ENCODE measurements around the gene ASGR1. TPM values are rescaled to one million over a fixed set of nuclear protein-coding genes. Genes with fewer than 3 reads are reported as not detected.
"Not testable (repeated sequence)": the region's sequence is repeated elsewhere in the genome, so short reads cannot be mapped to it uniquely, and the experiment has no call there.

The ASGR1 gene
- total RNA-seq, 1 donor from 2014 or later, result 0.60 TPM

DNA sequence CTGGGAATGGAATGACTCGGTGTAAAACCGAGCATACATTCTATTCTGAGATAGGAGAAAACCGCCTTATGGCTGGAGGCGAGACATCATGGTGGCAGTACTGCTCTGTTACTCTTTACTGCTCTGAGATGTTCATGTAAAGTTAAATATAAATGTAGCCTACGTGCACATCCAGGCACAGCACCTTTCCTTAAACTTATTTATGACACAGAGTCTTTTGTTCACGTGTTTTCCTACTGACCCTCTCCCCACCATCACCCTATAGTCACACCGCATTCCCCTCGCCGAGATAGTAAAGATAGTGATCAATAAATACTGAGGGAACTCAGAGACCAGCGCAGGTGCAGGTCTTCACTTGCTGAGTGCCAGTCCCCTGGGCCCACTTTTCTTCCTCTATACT, 19.6 kb downstream of the ASGR1 start:
- DNase-seq (ENCODE audit: low read depth), result not testable (repeated sequence)

DNA sequence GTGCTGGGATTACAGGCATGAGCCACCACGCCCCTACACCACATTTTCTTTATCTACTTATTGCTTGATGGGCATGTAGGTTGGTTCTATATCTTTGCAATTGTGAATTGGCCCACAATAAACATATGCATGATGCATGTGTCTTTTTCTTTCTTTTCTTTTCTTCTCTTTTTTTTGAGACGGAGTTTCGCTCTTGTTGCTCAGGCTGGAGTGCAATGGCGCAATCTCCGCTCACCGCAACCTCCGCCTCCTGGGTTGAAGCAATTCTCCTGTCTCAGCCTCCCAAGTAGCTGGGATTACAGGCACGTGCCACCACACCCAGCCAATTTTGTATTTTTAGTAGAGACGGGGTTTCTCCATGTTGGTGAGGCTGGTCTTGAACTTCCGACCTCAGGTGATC, 20.7 kb downstream of the ASGR1 start:
- not testable (repeated sequence) for DNase-seq (ENCODE audit: low read depth)

DNA sequence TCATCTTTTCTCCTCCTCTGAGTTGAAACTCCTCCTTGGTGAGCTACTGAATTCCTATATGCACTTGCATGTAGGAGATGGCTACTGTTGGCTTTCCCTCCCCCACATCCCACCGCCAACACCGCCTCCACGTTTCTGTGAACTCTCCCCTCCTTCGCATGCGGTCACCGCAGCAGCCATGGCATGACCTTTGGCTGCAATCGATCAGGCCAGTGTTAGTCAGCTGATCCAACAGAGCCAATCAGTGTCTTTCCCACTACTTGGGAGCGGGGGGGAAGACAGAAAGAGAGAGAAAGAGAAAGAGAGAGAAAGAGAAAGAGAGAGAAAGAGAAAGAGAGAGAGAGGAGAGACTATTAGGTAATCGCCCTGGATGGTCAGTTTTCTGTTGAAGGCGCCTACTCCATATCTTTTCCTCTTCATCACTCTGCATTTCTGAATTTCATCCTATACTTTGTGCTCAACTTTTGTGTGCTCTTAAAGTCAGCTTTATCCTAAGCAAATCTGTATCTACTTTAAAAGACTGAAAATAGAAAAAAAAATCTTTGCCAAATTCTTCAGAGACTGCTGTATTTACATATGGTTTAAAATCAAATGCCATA, 22.7 kb downstream of the ASGR1 start:
- no peak for DNase-seq (ENCODE audit: low read depth)

DNA sequence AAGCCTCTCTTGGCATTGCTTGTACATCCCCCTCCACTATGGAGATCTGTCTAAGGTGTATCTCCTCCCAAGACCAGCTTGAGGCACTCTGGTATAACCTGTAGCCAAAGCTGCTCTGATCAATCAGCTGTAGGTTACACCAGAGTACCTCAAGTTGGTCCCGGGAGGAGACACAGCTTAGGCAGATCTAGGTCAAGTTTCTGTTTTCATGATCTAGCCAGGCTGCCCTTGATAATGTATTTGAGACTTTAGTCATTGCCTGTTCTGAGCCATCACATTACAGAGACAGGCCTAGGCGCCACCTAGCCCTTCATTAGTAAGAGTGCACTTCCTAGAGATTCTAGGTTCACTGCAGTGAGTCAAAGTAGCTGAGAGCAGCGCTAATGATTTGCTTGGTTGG, 31.4 kb downstream of the ASGR1 start:
- no peak for DNase-seq (ENCODE audit: low read depth)

DNA sequence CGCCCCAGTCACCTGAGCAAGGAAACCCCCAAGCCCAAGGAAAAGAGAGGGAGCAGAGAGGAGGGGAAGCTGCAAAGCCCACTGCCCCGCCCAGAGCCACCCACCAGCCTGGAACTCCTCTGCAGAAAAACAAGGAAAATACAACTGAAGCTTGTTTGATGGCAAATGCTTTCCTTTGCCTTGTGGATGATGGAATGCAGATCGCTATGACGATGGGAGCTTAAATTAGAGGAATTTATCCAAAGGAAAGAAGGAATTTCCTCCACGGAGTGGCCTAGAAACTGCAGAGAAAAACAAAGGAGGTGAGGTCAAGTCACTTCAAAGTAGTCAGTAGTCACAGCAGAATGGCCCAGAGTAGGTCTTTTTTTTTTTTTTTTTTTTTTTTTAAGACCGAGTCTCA, 33.1 kb downstream of the ASGR1 start:
- DNase-seq (ENCODE audit: low read depth), result no peak

DNA sequence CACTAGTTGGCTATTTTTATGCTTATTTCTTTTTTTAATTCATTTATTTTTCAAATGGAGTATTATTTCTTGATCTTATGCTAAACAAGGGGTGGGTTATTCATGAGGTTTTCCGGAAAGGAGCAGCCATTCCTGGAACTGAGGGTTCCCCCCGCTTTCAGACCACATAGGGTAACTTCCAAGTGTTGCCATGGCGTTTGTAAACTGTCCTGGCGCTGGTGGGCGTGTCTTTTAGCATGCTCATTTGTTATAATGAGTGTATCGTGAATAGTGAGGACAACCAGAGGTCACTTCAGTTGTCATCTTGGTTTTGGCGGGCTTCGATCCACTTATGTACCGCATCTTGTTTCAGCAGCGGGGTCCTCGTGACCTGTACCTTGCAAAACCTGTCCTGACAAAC, 35.0 kb downstream of the ASGR1 start:
- DNase-seq (ENCODE audit: low read depth), result no peak

DNA sequence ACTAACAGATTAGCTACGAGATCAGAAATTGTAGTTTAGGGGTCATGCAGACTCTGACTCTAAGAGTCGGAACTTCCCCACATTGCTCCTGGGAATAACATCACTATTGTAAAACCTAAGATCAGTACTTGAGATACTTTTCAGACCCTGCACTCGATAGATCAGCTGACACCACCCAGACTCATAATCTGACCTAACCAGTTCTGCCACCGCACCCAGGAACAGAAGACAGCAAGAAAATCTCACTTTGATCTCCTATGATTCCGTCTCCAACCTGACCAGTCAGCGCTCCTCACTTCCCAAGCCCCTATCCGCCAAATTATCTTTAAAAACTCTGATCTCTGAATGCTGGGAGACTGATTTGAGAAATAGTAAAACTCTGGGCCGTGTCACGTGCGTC, 37.3 kb downstream of the ASGR1 start:
- no peak for DNase-seq (ENCODE audit: low read depth)

DNA sequence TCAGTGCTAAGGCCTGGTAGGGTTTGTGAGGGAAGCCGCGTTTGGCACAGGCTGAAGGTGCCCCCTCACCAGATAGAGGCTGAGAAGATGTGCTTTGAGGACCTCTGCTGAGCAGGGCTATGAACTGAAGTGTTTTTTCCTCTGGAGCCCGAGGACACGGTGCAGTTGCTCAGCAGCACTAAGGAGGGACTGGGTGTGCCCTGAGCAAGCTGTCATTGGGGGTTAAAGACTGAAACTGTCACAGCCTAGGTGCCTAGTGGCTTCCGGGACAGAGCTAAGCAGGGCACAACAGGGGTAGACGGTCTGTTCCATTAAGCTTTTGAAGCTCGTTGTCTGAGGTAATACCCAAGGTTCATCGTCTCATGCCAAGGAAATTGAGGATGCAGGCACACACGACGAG, 39.8 kb downstream of the ASGR1 start:
- no peak for DNase-seq (ENCODE audit: low read depth)

DNA sequence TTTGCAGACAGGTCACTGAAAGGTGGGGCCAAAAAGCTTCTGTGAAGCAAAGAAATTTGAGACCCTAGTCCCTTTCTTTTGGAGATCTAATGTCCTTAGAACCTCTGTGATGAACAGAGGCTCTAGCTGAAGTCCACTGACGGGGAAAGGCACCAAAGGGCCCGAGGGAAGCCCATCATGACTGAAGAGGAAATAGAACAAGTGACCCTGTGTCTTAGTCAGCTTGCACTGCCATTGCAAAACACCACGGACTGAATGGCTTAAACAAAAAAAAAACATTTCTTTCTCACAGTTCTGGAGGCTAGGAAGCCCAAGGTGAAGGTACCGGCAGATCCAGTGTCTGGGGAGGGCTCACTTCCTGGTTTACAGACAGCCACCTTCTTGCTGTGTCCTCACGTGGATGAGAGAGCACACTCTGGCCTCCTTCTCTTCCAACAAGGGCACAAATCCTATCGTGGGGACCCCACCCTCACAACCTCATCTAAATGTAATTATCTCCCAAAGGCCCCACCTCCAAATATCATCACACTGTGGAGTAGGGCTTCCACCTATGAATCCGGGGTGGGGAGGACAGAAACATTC, 40.3 kb downstream of the ASGR1 start:
- DNase-seq (ENCODE audit: low read depth), result no peak

DNA sequence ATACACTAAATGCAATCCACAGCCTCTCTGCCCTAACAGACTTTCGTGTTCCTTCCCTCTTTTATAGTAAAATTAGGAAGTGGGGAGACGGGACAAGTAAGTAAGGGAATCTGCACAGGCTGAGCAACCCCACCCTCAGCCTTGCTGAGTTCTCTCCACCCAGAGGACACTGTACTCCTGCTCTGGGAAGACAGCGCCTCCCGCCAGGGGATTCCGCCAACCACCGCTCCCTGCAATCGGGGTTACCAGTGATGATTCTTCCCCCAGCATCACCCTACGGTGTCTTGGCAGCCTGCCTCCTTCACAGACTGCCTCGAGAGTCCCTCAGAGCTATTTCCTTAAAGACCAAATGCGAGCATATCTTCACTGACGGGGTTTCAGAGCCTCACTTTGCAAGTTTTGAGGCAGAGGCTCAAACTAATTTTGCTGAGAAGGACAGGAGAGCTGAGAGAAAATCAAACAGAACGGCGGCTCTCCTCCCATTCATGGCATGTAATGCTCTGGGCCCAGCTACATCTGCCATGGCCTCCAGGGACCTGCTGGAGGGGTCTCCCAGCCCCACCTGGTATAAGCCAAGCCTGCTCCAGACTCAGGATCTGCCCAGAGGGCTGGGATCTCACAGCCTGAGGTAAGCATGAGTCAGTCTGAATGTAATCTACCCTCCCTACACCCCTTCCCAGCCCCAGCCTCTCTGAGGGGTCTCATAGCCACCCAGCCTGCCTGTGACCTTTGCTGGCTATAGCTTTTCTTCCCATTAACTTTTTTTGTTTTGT, 41.8 kb downstream of the ASGR1 start:
- no peak for DNase-seq (ENCODE audit: low read depth)

DNA sequence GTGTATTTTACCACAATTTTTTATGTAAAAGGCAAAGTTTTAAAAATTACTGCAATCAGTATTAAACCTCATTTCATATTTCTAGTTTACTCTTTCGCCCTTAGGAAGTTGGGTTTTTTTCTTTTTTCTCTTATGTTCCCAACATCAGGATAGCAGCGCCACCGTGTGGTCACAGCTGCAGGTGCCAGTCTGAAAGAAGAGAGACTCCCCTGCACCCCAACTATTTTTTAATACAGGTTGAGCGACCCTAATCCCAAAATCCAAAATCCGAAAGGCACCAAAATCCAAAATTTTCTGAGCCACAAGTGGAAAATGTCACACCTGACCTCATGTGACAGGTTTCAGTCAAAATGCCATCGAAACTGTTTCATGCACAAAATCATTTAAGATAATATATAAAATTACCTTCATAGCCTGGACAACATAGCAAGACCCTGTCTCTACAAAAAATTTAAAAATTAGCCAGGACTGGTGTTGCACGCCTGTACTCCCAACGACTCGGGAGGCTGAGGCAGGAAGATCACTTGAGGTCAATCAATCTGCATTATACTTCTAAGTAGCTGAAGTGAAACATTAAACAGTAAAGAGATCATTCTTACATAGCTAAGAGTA, 42.8 kb downstream of the ASGR1 start:
- peak; percentile 49 for DNase-seq (ENCODE audit: low read depth)

DNA sequence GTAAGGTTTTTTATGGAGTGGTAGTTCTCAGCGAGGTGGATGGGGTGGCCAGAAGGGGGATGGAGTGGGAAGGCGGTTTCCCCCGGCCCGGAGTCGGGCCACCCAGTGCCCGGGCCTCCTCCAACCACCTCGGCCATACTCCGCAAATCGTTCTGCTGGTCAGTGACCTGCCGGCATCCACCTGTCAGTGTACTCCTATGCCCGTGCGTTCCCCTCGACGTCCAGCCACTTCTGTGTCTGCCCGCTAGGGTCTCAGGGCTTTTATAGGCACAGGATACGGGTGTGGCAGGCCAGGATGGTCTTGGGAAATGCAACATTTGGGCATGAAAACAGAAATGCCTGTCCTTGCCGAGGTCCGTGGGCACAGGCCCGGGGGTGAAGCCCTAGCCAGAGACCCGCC, 45.3 kb downstream of the ASGR1 start:
- no peak for DNase-seq (ENCODE audit: low read depth)

DNA sequence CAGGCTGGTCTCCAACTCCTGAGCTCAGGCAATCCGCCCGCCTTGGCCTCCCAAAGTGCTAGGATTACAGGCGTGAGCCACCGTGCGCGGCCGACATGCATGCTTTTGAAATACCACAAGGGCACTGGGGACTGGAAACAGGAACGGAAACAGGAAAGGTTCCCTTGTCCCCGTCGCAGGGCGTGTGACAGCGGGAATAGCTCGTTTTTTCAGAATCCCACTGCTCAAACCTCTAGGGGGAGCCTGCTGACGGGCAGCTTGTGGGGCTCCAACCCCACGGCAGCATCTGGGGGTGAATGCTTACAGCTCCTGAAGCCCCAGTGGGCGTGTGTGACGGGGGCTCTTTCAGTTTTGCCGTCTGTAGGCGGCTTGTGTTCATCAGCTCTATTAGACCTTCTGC, 45.7 kb downstream of the ASGR1 start:
- DNase-seq (ENCODE audit: low read depth), result no peak

DNA sequence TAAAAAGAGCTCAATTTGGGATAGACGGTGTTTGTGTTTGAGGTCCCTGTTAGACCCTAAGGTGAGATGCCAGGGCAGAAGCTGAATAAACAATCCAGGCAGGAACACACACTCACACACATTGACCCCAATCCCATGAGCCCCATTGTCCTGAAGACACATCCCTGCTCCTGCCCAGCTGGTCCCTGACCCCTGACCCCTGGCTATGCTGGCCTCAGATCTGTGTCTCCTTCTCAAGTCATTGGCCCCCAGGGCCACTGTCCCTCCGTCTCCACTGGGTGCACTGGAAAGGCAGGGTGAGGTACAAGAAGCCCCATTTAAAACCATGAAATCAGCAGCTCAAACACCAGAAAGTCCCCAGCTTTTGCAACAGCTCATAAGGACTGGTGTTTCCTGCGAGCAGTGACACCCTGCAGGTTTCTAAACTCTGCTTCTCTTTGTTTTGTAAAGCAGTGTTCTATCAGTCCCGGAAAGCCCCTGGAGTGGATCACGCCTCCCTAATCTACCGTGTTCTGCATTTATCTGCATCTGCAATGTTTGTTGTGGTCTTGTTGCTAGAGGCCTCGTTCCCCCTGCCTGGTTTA, 46.6 kb downstream of the ASGR1 start:
- no peak for DNase-seq (ENCODE audit: low read depth)

DNA sequence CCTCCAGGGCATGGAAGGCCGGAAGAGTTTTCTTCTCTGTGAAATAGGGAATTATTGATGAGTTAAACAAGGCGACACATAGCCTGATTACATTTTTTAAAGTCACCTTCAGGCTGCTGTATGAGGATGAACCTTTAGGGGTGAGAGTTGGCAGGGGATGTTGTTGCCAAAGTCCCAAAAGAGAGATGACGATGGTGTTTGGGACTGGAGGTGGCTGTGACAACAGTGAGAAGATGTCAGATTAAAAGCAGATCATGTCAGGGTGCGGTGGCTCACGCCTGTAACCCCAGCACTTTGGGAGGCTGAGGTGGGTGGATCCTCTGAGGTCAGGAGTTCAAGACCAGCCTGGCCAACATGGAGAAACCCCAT, 47.8 kb downstream of the ASGR1 start:
- DNase-seq (ENCODE audit: low read depth), result no peak

DNA sequence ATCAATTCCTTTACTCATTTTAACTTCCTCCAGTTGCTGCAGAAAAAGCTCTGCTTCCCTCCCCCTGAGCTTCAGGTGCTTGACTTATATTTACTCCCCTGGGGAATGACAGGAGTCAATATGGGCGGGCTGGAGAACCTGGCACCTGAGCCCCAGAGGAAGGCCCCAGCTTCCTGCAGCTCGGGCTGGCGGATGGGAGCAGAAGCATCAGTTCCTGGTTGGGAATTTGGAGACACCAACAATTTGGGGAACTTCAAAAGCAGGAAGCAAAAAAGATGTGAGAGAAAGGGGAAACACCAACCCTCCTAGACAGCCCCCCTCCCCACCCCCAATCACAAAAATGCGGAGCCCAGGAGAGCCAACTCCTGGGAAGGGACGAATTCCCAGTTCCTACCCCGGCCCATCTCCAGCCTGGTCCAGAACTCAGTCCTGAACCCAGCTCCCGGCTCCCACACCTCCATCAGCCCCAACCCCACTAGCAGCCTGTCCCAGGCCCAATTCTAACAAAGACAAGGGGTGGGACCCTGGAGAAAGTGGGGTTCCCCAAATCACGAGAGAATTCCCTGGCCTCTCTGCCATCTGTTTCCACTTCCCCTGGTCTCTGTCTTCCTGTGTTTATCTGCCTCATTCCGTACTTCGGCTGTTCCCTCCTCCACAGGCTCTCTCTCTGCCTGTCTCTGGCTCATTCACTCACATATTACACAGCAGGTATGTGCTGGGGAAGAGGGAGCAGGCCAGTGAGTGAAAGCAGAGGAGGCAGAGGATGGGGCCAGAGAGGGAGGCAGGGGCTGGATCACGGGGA, 48.3 kb downstream of the ASGR1 start:
- DNase-seq (ENCODE audit: low read depth), result no peak

DNA sequence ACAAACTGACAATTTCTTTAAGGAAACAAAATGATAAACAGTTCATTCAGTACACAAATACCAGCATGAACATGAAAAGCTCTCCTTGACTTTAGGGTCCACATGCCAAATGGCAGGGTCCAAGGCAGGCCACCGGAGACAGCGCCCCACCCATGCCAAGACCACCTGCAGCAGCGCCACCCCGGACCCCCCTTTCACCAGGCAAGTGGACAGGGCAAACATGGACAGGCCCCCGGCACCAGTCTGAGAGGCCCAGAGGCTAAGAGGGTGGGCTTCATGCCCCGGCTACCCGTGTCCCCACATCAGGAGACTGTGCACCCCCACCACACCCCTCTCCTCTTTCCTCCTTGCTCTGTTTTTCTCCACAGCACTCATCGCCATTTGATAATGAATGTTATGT, 49.9 kb downstream of the ASGR1 start:
- DNase-seq (ENCODE audit: low read depth), result no peak

DNA sequence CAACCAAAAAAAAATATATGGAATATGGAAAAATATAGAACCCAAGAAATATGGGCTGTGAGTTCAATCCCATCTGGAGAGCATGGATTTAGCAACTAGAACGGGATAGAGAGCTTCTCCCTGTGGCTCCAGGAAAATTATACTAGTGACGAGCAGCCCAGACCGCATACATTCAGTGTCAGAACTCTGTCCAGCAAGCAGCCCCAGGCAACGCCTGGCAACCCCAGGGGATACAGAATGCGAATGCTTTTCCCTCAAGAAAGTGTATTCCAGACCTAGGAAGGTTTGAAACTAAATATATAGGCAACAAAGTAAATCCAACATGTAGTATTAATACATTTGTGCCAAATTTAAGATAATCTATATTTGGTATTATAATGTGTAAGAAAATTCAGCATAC, 51.0 kb downstream of the ASGR1 start:
- no peak for DNase-seq (ENCODE audit: low read depth)

DNA sequence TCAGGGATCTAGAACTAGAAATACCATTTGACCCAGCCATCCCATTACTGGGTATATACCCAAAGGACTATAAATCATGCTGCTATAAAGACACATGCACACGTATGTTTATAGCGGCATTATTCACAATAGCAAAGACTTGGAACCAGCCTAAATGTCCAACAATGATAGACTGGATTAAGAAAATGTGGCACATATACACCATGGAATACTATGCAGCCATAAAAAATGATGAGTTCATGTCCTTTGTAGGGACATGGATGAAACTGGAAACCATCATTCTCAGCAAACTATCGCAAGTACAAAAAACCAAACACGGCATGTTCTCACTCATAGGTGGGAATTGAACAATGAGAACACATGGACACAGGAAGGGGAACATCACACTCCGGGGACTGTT, 51.7 kb downstream of the ASGR1 start:
- DNase-seq (ENCODE audit: low read depth), result not testable (repeated sequence)

DNA sequence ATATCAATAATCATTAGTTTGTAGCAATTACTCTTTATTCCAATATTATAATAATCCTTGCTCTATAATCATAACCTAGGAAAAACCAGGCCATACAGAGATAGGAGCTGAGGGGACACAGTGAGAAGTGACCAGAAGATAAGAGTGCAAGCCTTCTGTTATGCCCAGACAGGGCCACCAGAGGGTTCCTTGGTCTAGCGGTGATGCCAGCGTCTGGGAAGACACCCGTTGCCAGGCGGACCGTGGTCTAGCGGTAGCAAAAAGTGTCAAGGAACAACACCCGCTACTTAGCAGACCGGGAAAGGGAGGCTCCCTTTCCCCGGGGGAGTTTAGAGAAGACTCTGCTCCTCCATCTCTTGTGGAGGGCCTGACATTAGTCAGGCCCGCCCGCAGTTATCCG, 52.8 kb downstream of the ASGR1 start:
- DNase-seq (ENCODE audit: low read depth), result not testable (repeated sequence)

DNA sequence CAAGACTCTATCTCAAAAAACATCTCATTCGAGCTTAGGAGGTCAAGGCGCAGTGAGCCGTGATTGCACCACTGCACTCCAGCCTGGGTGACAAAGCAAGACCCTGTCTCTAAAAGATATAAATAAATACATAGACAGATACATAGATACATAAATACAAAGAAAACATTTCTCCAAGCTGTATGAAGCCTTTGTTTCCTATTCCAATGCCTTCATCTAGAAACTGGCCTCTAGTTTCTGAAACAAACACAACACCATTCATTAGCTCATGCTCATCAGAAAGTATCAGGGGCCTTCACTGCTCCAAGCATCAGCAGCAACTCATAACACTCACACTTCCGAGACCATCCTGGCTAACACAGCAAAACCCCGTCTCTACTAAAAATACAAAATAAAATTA, 54.2 kb downstream of the ASGR1 start:
- no peak for DNase-seq (ENCODE audit: low read depth)

DNA sequence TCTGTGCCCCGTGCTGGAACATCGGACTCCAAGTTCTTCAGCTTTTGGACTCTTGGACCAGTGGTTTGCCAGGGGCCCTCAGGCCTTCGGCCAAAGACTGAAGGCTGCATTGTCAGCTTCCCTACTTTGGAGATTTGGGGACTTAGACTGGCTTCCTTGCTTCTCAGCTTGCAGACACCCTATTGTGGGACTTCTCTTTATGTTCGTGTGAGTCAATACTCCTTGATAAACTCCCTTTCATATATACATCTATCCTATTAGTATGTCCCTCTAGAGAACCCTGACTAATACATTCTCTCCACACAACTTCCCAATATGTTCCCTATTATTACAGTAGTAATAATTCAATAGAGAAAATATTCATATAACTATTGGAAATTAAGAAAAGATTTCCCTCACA, 55.3 kb downstream of the ASGR1 start:
- DNase-seq (ENCODE audit: low read depth), result no peak
